Activated CD4-positive, alpha-beta T cell treated with anti-CD3 and anti-CD28 coated beads for 1 hour (primary cell): Measurements from ENCODE around the gene SRD5A3.
"Not testable (repeated sequence)": the region's sequence is repeated elsewhere in the genome, so short reads cannot be mapped to it uniquely, and the experiment has no call there.

ENCODE experiments used
- DNase-seq: peaks from one replicate; pipeline ENCODE4 v3.0.0-alpha.2; 2020

The SRD5A3 gene

DNA sequence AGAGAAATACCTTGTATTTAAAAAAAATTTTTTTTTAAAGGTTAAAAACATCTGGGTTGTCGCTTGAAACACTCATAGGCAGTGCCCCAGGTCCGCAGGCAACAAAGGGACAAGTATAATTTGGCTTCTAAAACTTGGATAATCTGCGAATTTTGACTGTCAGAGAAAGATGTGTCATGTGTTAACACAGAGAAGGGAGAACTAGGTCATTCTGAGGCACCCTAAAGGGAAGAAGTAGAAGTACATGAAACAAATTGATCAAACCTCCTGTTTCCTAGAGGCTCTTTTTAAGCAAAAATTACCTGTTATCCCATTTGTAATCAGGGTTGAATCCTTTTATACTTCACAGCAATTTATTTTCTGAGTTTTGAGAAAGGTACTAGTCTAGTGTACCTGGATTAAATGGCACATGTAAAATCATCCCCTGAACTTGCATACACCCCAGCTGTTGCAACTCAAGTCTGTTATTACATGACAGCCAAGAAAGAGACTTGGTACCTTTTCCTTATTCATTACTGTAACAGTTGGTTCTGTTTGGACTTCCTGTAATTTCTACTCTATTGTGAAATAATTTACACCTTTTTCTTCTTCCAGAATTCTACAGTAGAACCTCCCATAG lies 1.7 kb downstream of the SRD5A3 start:
- no peak for DNase-seq

DNA sequence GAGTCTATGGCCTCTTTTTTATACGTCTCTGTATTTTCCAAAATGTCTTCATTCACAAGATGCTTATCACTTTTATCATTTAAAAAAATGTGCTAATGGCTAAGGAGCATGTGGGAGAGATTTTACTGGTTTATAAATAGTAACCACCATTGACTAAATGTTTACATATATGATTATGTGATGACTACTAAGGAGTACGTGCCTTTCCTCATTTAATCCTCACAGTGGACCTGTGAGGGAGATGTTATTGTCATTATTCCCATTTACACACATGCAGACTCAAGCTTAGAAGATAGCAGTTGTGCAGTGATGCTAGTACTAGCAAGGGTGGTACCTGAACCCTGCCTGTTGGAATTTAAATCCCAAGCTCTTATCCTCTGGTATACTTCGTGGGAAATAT lies 2.4 kb downstream of the SRD5A3 start:
- DNase-seq, result no peak

DNA sequence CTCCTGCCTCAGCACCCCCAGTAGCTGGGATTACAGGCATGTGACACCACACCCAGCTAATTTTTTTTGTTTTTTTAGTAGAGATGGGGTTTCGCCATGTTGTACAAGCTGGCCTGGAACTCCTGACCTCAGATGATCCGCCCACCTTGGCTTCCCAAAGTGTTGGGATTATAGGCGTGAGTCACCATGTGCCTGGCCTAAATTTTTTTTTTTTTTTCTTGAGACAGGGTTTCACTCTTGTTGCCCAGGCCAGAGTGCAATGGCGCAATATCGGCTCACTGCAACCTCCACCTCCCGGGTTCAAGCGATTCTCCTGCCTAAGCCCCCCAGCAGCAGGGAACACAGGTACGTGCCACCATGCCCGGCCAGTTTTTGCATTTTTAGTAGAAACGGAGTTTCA lies 4.8 kb downstream of the SRD5A3 start:
- DNase-seq, result not testable (repeated sequence)

DNA sequence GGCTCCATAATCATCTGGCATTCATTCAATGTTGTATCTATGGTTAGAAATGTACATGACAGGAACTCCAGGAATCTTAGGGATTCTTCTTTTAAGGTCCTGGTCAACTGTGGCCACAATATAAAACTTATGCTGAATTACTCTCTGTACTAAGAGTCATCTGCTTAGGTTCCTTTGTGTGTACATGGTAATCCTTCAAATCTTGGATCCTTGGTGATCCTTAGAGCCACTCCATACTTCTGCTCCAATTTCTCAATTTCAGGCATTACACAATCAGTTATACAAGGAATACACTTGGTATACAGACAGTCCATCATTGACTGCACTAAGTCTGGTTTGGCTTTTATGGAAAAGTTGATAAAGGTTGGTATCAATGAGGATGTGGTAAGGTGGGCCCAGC lies 5.8 kb downstream of the SRD5A3 start:
- DNase-seq, result no peak

DNA sequence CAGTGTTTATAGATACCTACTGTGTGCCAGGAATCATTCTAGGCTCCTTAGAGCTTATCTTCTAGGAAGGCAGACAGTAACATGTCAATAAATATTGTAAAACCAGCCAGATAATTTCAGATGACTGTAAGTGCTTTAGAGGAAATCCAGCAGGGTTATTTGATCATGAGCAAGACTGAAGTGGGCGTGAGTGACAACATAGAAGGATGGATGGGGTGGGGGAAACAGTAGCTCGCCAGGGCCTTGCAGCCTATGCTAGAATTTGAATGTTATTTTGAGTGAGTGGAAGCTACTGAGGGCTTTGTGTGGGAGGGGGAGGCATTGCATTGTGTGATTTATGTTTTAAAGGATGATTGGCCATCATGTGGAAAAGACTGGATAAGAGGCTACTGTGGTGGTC lies 6.7 kb downstream of the SRD5A3 start:
- DNase-seq, result no peak

DNA sequence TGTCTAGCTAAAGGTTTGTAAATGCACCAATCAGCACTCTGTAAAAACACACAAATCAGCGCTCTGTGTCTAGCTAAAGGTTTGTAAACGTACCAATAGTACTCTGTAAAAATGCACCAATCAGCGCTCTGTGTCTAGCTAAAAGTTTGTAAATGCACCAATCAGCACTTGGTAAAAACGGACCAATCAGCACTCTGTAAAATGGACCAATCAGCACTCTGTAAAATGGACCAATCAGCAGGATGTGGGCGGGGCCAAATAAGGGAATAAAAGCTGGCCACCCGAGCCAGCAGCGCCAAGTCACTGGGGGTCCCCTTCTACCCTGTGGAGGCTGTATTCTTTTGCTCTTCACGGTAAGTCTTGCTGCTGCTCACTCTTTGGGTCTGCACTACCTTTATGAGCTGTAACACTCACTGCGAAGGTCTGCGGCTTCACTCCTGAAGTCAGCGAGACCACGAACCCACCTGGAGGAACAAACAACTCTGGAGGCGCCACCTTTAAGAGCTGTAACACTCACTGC lies 7.2 kb downstream of the SRD5A3 start:
- DNase-seq, result not testable (repeated sequence)

DNA sequence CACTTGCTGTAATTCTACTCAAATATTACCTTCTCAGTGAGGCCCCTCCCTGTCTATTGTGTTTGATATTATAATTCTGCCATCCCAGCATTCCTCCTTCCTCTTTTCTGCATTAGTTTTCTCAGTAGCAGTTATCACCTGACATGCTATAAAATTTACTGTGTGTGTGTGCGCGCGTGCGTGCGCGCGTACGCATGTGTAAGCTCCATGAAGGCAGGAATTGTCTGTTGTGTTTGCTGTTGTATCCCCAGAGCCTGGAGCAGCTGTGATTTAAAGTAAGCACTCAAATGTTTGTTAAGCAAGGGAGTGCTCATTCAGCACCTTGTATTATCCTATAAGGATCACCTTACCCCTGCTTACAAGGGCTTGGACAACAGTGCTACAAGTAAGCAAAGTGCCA lies 8.6 kb downstream of the SRD5A3 start:
- DNase-seq, result no peak

DNA sequence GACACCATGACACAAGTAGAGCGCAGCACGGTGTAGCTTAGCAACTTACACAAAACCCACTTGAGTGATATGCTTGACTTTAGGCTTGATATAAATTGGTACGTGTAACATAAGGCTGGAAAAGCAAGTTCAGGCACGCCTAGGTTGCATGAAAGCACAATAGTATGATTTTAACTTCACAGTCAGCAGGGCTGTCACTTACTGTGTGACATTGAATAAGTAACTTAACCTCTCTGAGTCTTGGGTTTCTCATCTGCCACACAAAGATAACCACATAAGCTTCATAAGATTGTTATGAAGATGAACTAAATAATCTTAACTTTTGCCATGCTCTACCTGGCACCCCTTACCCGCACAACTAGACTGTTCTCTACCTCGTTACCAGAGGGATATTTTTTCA lies 9.5 kb downstream of the SRD5A3 start:
- DNase-seq, result no peak

DNA sequence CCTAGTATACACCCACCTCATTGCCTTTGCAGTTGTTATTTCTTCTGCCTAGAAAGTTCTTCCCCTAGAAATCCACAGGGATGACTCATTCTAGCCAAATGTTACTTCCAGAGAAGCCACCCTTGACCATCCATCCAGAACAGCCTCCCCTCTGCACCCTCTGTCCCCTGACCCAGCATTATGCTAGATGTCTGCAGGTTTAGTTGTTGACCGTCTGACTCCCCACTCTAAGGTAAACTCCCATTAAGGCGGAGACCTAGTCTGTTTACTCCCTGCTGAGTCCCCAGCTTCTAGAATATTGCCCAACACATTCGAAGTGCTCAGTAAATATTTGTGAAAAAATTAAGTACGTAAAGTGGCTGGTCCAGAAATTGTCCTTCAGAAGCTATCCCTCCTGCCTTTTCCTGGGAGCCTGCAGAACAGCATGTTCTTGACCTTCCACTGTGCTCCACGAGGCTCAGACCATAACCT lies 11.0 kb downstream of the SRD5A3 start:
- DNase-seq, result no peak

DNA sequence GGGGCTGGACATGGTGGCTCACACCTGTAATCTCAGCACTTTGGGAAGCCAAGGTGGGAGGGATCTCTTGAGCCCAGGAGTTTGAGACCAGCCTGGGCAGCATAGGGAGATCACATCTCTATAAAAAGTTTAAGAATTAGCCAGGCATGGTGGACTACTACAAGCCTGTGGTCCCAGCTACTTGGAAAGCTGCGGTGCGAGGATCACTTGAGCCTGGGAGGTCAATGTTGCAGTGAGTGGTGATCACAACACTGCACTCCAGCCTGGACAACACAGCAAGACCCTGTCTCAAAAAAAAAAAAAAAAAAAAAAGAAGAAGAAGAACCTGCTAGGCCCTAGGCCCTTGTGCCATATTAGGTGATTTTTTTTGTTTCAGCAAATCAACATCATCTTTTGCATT lies 12.2 kb downstream of the SRD5A3 start:
- no peak for DNase-seq

DNA sequence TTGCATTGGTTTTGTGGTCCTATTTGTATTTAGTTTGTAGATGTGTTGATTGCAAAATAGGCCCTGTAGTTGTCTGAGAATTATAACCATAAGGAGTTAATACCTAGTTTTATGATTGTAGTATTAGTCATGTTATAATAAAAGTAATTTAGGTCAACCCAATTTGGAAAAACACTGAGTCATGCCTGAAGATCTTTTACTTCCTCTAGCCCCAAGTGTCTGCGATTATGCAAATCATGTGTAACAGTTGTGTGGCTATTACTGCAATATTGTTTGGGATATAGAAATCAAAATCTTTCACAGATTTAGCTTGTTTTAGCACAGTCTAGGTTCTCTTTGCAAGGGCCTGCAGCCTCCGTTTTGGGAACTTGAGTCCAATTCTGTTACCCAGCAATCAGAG lies 12.6 kb downstream of the SRD5A3 start:
- no peak for DNase-seq

DNA sequence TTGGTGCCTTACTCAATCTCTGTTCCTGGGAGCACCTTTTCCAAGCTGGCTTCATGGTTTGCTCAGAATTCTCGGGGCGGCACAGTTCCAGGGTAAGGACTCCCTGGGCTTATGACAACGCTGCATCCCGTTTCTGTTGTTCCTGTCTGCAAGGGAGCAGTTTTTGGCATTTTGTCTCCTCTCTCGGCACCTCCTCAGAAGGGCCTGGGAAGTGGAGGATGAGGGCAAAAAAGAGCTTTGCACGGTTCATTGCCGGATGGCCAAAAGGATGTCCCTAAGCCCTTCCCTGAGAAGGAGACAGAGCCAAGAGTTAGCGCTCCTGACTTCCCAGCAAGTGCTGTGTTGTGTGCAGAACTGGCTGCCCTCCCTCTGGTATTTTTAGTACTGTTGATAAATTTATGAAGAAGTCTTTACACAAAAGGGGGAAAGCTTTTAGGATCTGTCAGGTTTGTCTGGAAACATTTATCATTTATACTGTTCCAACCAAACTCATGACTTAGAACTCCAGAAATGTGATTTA lies 13.4 kb downstream of the SRD5A3 start:
- no peak for DNase-seq

DNA sequence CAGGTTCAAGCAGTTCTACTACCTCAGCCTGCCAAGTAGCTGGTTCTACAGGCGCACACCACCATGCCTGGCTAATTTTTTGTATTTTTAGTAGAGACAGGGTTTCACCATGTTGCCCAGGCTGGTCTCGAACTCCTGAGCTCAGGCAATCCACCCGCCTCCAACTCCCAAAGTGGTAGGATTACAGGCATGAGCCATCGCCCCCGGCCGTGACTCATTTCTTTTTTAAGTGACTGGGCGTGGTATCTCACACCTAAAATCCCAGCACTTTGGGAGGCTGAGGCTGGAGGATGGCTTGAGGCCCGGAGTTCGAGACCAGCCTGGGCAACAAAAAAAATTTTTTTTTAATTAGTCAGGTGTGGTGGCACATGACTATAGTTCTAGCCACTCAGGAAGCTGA lies 16.9 kb downstream of the SRD5A3 start:
- not testable (repeated sequence) for DNase-seq

DNA sequence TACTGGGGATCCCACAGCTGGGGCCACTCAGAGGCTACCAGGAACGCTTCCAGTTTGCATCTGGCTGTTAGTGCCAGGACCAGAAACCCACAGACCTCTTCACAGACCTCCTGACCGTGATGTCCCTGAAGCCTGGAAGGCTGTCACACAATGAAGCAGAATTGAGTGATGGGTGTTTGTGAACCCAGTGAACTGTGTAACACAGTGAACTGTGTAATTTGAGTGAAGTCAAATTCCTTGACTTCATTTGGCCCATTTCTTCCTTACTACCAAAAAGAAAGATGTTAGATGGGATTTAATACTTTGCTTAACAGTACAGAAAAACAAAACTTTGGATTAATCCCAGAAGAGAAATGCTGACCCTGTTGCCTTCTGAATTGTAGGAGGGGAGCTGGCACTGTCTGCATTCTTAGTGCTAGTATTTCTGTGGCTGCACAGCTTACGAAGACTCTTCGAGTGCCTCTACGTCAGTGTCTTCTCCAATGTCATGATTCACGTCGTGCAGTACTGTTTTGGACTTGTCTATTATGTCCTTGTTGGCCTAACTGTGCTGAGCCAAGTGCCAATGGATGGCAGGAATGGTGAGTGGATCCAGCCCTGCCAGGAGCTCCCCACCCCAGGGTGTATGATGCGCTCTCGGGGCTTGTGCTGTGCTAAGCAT lies 17.8 kb downstream of the SRD5A3 start:
- no peak for DNase-seq

DNA sequence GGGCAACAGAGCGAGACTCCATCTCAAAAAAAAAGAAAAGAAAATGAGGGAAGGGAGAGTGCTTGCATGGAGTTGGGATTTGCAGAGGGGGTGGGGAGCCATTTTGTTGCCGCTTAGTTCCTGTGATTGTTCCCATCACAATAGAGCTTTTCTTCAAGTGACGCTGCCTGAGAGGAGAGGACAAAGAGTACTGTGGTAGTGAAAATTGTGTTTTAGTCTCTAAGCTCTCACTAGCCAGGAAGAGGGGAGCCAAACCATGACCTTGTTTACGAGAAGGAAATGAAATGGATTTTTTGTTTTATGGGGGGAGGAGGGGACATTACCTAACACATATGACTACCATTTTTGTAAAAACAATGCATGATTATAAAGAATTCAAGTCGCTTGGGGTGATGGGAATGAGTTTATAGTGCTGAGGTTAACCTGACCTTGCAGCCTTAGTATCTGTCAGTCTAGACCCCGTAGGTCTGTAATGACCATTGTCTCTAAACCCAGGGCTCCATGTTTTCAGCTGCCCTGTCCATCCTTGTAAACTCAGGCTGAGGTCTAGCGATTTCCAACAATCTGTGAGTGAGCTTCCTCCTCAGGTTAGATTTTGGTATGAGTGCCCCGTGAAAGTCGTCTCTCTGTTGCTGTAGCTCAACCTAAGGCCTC lies 18.8 kb downstream of the SRD5A3 start:
- no peak for DNase-seq

DNA sequence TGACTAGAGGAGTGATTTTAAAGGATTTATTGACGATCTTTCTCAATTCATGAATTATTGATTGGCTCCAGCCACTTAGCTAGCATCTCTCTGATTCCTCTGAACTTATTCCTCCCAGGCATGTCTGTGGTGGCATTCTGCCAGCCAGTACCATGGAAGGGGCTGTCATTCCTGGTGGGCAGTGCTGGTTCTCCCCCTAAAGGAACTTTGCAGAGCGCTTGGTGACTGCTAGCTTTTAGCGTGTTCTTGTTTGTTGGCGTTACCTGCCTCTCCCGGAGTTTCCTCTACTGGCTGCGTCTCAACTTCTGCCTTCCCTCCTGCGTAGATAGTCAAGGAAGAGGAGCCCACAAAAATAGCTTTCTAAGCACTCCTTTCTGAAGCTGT lies 19.3 kb downstream of the SRD5A3 start:
- no peak for DNase-seq

DNA sequence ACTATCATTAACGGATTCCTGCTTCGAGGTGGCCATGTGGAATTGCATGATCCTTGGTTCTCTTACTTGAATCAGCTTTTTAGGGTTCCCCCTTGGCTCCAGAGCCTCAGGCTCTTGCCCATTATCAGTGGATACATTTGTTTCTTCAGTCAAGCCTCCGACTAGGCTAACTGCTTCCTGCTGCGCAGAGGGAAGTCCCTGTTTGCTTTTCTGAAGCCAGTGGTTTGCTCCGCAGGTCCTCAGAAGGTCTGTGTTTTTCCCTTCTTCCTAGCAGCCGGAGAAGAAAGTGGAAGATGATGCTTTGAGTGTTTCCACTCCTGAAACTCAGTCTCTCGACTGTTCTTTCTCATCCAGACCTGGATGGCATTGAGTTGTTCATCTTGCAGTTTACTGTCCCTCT lies 20.6 kb downstream of the SRD5A3 start:
- DNase-seq, result no peak

DNA sequence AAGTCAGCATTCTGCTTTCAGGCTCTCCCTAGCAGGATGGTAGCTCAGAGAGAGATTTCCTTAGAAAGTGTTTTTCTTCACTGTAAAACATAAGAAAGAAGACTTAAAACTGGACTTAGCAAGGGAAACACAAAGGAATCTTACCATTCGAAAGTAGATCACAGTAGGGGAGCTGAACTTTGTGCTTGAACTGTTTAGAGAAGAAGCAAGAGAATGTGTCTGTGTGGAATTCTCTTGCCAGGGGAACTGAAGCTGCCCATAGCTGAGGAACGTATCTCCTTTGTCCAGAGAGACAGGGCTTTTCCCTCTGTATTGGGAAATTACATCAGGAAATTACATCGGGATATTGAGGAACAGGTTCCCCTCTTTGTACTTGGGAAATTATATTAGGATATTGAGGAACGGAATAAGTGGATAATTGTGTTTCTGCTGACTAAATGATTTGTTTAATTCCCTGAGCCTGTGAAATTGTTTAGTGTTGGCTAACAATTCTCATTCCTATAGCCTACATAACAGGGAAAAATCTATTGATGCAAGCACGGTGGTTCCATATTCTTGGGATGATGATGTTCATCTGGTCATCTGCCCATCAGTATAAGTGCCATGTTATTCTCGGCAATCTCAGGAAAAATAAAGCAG lies 21.2 kb downstream of the SRD5A3 start:
- no peak for DNase-seq

DNA sequence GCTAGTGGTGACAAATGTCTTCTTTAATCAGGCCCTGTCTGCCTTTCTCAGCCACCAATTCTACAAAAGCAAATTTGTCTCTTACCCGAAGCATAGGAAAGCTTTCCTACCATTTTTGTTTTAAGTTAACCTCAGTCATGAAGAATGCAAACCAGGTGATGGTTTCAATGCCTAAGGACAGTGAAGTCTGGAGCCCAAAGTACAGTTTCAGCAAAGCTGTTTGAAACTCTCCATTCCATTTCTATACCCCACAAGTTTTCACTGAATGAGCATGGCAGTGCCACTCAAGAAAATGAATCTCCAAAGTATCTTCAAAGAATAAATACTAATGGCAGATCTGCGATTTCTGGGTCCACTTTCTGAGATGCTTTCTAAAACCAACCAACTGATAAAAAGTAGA lies 23.9 kb downstream of the SRD5A3 start:
- DNase-seq, result no peak

DNA sequence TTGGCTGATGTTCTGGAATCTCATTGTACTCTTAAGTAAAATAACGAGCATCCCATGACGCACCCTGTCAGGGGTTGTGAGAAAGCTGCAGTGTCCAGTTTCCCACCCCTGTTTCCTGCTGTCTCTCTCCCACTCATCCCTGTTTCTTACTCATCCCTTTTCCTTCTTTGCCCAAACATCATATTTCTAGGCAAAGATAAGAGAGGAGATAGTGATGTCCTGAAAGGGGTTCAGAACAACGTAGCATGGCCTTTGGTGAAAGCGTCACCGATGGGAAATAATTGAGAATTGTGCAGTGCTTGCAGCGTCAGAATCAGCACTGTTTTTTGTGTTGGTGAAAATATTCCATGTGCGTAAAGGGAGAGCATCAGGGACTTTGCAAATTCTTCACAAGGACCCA lies 26.2 kb downstream of the SRD5A3 start:
- no peak for DNase-seq

DNA sequence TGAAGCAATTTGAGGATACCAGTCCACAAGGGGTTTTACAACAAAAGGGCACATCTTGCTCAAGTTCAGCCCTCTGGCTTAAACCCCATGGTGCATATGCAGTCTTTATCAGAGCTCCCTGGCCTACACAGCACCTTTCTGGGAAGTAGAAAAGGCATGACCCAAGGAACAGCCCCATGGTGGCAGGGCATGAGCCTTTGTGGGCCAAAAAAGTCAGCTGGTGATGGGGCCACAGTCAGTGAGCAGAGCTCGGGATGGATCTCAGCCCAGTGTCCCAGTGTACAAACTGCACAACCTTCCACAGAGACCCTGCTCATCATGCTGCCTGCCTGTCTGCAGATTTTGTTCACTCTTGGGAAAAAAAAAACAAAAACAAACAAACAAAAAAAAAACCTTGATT lies 27.4 kb downstream of the SRD5A3 start:
- no peak for DNase-seq

DNA sequence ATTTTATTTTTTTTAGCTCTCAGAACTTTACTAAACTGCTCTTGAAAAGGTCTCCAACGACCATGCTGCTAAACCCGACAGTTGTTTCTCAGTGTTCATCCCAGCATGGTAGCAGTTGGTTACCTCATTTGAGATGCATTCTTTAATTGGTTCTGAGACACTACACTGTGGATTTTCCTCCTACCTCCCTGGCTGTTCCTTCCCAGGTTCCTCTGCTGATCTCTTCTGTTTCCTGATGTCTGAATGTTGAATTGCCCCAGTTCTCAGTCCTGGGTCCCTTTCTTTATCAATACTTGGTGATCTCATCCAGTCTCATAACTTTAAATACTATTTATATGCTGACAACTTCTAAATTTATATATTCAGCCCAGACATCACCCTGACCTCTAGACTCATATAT lies 30.7 kb downstream of the SRD5A3 start:
- no peak for DNase-seq

DNA sequence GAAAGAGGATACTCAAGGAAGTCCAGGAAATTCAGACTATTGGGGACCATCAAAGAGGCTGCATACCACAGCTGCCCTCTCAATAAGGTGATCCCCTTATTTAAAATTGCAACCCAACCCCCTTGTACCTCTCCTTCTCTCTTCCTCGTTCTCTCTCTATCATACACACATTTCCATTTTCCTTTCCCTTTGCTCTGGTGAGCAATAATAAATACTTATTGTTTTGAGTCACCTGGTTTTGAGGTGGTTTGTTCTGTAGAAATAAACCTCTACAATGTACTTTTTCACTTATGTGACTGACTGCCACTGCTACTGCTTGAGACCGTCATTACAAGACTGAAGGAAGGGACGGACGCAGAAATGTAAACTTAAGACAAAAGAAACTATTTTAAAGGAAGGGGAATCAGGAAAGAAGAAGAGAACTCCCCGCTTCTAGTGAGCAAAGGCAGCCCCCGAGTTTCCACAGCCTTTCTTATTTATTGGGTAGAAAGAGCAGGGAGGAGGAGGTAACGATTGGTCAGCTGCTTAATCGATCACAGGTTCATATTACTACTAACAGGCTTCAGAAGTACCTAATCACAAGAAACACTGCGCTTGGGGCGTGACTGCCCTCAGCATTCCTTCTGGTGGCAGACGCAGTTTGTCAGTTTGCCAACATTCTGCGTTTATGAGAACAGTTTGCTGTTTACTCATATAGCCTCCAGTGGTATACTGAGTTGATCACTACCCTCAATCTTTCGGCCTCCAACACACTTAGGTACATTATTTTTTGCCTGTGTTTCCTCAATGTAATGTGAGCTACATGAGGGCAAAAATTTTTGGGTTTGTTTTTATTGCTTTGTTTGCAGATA lies 32.8 kb downstream of the SRD5A3 start:
- DNase-seq, result no peak
